GM19043 (cell line): ENCODE measurements around the gene MBP.
A peak's percentile ranks its signal among the peaks of the same experiment; 100 is the strongest.
"Not testable (repeated sequence)": the region's sequence is repeated elsewhere in the genome, so short reads cannot be mapped to it uniquely, and the experiment has no call there.

Experiments
- ATAC-seq: cut with Tn5 transposase; IDR thresholded peaks from one replicate; pipeline ENCODE4 v1.9.1; 2021; ENCODE audit warnings: low read depth; ENCODE audit not compliant: unreplicated experiment

The MBP gene

DNA sequence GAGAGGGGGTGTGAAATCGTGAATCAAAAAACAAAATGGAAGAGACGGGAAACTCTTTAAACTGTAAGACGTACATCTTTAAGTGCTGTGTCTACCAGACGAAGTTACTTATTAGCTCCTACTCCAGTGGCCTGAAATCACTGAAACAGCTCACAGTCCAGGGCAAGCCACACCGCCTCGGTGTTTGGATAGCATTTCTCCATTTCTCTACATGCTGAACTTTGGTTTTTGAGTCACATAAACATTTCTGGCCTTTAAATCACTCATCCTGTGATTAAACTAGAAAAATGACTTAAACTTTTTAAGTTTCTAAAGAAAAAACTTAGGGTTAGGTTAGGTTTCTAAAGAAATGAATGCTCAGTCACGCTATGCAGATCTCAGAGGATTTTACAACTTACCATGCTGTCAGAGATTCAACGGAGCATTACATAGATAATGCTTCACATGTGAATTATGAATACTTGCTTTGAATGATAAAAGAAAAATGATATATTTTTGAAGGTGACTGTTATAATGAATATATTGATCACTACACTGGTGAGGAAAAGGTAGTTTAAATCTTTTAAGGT lies 138.4 kb downstream of the MBP start:
- no peak for ATAC-seq

DNA sequence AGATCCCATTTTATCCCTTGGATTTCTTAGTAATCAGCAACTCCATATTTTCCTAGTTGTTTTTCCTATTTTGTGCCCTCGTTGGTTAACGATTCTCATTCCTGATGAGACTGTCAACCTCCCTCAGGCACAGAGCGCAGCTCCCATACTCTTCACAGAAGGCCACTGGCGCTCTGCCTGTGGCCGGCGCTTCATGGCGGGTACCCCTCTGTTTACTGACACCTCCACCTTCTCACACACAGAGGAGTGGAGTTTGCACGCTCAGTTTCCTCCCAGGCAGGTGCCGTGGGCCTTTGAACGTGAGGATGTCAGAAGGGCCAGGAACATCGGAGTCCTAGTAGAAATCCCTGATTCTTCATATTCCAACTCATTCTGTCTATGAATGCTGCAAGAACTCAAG lies 139.0 kb downstream of the MBP start:
- no peak for ATAC-seq

DNA sequence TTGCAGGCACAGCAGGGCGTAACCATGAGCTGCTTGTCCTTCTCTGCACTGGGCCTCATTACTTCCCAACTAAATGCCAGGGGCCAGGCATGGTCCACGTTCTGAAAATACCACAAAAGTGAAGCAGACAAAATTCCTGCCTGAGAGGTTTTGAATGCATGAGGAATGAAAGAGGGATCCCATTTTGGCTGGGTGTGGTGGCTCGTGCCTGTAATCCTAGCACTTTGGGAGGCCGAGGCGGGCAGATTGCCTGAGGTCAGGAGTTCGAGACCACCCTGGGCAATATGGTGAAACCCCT lies 139.5 kb downstream of the MBP start:
- no peak for ATAC-seq

DNA sequence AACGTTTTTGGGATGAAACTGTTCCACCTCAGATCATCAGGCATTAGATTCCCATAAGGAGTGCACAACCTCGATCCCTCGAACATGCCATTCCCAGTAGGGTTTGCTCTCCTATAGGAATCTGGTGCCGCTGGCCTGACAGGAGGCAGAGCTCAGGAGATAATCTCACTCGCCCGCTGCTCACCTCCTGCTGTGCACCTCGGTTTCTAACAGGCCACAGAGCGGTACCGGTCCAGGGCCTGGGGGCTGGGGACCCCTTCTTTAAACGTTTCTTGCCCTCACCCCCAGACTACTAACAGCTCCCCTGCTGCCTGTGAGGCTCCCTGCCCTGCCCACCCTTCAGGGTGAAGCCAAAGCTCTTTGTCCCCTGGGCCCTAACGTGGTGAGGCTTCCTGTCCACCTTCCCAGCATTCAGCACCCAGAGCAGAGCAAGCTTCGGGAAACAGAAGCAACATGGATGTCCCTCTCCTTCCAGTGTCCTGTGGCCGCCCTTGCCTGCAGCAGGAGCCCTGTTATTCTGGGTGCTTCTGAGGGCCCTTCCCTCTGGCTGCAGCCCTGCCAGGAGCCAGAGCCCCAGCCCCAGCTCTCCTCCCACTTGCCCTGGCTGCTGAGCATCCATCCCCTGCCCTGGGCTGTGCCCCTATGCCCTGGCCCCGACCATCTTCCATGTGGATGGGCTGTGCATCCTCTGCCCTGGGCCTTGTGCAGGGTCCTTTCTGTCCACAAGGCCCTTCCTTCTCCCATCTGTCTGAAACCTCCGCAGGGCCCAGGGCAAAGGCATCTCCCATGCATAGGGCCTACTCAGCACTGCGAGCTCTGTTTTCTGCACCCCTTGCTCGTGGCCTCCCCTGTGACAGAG lies 140.1 kb downstream of the MBP start:
- ATAC-seq = no peak

DNA sequence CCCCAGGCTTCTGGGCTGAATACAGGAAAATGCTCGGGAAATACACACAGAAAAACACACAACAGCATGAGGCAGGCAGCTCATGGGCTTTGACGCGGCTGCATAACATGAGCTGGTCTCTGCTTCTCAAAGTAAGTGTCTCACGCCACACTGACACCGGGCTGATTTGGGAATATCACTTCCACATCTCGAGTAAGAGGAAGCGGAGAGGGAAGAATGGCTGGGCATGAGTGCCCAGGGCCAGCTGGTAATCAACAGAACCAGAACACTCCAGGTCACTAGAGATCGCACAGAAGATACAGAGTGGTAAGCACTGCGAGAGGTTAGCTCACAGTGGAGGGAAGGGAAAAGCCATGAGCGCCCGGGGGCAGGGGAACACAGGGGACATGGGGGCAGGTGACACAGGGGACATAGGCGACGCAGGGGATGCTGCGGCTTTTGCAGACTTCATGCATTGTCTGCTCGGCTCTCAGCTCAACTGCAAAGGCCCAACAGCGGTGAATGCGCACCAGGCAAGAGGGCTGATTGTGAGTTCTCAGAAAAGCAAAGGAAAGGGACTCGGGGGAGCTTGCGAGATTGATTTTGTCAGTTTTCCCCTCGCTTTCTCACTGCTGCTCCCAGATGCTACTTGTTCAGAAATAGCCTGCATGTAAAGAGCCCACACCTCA lies 141.4 kb downstream of the MBP start:
- ATAC-seq = no peak

DNA sequence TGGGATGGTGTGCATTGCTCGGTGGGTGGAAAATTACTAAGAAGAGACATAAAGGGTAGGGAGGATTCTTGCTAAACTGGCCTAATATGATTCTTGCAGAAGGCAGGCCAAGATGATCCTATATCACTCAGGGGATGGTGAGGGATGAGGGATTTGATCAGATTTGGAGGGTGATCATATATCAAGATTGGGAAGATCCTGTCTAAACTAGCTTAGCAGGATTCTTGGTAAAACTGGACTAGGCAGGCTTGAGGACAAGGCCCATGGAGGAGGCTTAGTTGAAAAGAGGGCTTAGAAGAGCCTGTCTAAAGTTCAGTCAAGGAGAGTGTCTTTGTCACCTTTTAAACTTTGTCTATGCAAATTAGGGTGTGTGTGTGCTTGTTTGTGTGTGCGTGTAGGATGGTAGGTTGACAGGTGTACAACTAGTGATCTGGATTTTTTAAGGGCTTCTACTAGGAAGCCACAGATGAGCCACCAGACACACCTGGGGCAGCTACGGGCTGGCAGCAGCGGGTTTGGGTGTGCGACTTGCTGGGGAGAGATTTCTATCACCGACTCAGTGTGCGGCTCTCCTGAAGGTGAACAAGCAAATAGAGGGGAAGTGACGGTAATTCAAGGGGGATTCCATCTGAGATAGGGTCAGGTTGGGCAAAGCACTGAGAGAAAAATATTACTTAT lies 142.1 kb downstream of the MBP start:
- ATAC-seq = not testable (repeated sequence)

DNA sequence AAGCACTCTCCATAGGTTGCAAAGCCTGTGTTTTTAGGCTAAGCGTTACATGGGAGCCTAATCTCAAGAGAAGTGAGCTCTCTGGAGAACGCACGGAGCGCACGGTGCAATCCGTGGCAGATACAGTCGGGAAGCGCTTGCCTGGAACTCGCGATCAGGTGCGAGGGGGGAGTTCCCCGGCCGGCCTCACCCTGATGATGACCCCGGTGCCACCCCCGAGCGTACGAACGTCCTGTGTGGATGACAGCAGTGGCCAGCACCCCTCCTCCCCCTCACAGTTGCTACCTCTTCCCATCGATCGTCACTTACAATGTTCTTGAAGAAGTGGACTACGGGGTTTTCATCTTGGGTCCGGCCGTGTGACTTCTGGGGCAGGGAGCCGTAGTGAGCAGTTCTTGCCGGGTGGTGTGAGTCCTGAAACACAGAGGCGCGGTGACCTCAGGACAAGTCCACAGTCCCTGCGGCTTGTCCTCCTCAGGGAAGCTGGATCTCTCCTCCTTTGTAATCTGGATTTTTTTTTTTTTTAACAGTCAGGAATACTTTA lies 142.9 kb downstream of the MBP start:
- ATAC-seq = no peak

DNA sequence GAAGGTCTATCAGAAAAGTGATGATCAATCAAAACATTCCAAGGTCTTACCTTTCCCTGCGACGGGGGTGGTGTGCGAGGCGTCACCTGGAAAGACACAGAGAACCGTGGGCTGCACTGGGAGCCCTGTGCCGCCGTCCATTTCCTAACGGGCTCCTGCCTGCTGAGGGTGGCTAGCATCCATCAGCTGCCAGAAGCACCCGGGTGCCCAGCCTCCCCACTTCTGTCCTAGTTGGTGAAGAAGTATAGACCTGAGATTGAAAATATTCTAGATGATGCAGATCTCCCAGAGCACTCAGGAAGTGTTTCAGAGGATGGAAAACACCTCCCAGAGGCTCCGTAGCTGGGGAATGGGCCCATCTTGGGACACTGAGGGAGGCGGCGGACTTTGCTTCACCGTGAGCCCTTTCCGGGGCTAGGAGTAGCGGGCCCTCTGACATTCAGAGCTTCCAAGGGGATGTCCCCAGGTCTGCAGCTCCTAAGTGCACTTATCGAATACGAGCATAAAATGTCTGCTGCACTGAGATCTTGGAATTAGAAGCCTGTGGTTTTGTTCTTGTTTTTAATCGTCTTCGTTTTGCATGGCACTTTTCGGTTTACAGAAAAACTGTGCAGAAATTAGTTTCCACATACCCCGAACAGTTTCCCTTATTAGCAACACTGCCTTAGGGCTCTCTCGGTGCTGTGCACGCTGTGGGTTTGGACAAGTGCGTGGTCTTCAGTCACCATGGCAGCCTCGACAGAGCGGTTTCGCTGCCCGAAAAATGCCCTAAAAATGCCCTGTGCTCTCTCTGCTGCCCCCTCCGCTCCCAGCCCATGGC lies 143.5 kb downstream of the MBP start:
- no peak for ATAC-seq

DNA sequence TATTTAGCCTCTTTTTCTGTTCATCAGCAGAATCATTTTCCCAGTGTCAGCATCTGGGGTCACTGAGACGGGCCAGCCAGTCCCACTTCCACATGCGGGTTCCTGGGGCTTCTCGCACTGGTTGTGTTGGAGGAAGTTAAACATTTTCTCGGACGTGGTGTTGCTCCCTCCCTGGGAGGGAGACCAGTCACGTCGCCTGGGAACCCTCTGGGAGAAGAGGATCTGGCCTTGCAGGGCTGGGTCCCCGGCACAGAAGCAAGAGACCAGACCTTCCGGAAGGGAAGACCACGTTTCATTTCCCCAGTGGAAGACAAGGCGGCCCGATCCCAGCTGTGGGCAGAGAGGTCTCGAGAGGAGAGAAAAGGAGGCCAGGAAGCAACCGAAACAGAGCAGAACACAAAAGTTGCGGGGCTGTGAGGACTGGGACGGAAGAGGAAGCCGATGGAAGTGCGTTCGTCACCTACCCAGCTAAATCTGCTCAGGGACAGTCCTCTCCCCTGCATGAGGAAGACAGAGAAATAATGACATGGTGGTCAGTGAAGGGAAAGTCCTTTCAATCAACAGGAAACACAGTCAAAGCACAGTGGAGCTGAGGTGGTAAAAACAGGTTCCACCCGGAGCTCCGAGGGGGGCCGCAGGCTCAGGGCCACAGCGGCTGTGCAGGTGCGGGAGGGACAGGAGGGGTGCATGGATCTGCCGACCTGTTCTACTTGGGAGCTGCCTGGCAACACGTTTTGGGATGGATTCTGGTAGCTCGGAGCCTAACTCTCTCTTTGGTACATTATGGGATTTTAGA lies 144.4 kb downstream of the MBP start:
- ATAC-seq = no peak

DNA sequence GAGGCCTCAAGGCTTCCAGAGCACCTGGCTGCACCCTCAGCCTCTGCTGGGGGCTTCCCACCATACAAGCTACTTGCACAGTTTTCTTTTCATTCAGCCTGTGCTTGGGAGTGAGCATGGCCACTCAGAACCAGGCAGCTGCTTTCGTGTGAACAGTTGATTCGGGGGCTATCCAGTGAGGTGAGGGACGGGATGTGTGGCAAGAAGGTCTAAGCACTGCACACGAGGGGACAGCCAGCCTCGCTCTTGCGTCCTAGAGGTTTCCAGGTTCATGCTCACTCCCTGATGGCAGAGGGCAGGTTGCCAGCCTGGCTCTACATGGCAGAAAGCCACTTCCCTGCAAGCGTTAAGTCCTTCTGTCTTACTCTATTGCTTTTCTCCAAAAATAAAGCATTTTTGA lies 146.2 kb downstream of the MBP start:
- no peak for ATAC-seq

DNA sequence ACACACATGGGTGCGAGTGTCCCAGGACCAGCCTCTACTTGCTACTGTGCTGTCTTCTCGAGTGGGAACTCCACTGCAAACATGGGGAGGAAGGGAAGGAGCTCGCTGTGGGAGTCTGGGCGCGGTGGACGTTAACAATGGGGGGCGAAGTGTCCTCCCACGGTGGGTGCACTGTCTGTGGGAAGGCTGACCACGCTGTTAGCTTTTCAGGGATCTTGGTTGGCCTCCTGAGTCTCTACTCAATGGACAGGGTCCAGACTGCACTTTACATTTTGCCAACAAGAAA lies 146.7 kb downstream of the MBP start:
- ATAC-seq = no peak

DNA sequence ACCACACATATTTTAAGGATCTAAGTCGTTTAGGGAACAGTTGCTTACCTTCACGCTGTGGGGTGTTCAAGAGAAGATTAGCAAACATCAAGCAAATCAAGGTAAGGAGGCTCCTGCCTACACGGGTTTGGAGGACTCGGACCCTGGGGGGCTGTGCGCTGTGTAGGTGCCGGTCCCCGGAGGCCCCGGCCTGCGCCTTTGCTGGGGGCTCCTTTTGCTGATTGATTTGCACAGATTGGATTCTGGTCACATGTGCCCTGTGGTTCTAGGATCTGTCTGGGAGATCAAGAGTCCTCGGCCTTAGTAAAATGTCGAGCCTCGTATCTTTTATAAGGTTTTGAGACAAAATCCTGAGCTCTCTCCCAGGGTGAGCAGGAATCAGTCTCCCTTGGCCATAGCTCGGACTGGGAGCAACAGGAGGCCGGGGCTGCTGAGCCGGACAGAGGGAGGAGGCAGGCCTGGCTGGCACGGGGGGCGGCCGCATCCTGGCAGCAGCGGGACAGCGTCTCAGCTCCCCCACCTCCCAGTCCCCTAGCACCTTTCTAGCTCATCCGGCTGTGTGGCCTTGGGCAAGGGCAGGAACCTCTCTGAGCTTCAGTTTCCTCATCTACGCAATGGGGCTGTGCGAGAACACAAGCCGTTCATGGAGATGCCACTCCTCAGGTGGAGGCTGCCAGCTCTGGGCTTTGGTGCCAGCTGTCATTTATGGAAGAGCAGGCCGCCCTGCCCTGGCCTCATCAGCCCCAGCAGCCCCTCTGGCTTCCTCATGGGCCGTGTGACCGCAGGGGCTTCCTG lies 147.2 kb downstream of the MBP start:
- ATAC-seq = no peak

DNA sequence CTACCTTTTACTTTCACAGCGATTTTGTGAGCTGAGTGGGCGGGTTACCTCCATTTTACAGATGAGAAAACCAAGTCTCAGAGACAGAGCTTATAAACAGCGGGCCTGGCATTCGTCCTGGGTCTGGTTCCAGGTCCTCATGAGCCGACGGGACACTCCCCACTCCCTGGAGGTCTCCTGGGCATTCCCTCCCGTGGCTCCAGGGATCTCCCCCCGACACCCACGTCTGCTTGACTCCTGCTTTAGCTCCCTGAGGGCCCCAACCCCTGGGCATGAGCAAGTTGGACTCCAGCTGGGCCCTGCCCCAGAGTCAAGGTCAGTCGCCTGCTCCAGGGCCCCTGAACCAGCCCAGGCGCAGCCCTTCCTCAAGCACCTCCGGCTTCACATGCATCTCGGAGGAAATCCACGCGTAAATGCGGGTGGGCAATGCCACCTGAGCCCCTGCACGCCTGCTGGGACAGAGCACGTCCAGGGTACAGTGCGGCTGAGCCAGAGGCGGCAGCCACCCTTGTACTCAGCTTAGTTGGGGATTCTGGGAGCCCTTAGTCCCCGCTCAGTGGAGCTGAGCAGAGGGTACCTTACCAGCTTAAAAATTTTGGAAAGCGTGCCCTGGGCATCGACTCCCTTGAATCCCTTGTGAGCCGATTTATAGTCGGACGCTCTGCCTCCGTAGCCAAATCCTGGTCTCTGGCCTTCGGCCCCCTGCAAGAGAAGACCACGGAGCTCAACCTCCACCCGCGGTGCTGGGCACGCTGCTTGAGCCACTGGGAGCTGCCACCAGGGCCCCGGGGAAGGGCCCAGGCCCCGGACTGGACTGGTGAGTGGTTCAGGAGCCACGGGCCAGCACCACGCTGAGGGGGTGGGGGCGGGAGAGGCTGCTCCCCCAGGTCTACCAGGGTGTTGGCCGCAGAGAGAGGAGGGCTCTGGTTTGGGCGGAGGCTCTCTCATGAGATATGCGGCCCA lies 148.1 kb downstream of the MBP start:
- ATAC-seq = no peak

DNA sequence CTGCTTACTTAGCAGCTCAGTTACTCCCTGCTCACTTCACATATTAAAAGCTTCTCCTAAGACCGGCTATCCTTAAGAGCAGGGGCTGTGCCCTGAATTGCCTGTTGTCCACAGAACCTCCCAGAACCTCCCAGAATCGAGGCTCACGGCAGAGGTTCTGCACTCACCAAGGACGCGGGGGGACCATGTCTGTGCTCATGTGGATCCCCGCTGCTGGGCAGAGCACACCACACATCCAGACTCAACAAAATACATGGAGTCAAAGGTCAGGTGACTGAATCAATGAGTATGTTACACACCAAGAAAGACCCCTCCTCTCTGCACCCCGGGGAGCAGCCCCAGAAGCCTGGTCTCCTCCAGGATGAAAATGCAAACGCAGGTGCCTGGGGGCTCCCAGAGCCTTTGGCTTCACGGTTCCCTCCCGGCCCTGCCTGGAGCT lies 149.0 kb downstream of the MBP start:
- ATAC-seq = no peak

DNA sequence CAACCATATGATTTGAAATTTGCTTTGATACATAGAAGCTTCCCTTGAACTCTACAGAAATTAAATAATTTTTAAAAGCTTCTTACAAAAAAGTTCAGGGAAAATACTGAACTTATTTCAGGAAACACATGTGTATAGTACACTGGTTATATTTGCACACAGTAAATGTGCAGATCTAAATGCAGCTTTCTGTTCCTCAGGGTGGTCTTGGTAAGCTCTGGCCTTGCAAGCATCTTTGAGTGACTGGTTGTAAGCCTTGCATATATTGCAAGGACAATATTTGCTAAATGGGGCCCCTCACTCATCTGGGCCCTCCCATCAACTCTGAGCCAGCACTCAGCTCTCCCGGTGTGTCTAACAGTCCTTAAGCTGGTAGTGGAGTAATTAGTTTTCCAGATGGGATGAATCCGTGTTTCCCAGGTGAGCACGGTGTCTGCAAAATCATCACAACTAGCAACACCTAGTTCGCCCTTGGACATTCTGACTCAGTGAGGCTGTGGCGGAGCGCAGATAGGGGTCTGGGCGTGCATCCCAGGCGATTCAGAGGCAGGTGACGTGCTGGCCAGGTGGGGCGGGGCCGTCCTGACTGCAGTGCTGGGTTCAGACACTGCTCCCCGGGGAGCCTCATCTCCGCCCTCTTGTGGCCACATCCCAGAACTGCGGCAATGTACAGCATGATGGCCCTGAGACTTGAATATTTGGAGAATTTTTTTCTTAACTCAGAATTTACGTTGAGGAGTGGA lies 149.6 kb downstream of the MBP start:
- ATAC-seq = peak; percentile 73

DNA sequence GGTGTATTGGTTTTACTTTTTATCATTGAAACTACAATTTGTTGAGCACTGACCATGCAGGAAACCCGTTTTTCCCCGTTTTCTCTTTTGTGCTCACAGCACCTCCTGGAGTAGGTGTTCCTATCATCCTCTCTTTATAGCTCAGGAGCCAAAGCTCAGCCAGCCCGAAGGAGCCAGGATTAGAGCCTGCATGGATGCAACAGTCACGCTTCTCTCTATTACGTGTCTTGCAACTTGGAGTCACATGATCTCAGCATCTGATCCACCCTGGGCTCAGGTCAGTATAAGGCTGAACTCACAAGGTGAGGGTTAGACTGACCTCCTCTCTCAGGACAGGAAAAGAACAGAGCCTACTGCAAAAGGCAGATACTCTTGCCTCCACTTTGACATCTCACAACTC lies 150.5 kb downstream of the MBP start:
- ATAC-seq = no peak

DNA sequence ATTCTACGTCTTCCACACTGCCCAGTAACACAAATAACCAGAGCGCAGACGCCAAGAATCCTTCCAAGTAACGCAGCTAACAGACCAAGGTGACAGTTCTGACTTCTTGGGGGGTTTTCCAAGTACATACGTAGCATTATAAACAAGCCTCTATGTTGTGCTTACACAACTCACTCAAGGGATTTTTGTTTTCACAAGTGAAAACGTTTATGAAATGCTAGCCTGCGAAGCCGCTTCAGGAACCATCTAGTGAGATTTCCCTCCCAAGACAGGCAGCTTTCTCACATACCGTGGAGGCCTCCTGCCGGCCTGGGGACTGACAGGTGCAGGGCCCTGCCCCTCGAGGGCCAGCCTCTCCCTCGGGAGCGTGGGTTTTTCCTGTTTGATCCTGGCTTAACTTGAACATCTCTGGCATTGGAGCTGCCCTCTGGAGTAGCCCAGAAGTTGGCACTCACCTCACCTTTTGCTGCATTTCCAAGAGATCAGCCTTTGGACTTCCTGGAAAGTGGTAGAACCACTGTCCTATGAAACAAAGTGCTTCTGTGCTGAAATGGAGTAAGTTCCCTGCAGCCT lies 151.1 kb downstream of the MBP start:
- ATAC-seq = peak; percentile 49
